GM19467 (cell line): ENCODE measurements around the gene ADAMTS8.
"Not testable (repeated sequence)": the region's sequence is repeated elsewhere in the genome, so short reads cannot be mapped to it uniquely, and the experiment has no call there.

Experiments used
- ATAC-seq: cut with Tn5 transposase; IDR thresholded peaks from one replicate; pipeline ENCODE4 v1.9.1; 2021; ENCODE audit warnings: mild to moderate bottlenecking, moderate library complexity; ENCODE audit not compliant: unreplicated experiment

The ADAMTS8 gene

GRCh38 chr11:130441719-130442118 is 13.3 kb upstream of the ADAMTS8 start:
- ATAC-seq = no peak

- no peak for ATAC-seq
Measured at GRCh38 chr11:130439876-130440275, 11.5 kb upstream of the ADAMTS8 start.

- no peak for ATAC-seq
Measured at GRCh38 chr11:130439160-130439519, 10.7 kb upstream of the ADAMTS8 start.

DNA sequence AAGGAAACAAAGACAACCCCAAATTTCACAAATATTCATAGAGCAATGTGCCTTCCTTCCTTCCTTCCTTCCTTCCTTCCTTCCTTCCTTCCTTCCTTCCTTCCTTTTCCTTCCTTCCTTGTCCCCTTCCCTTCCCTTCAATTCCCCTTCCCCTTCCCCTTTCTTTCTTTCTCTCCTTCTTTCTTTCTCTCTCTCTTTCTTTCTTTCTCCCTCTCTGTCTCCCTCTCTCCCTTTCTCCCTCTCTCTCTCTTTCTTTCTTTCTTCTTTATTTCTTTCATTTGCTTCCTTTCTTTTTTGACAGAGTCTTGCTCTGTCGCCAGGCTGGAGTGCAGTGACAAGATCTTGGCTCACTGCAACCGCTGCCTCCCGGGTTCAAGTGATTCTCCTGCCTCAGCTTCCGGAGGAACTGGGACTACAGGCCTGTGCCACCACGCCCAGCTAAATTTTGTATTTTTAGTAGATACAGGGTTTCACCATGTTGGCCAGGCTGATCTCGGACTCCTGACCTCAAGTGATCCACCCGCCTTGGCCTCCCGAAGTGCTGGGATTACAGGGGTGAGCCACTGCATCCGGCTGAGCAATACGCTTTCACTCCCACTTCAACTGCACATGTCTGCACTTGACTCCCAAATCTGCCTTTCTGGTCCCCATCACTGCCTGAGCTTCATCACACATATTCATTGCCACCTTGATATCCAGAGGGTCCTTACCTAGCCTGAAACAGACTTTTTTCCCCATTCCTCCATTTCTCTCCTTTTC is 10.2 kb upstream of the ADAMTS8 start:
- not testable (repeated sequence) for ATAC-seq

DNA sequence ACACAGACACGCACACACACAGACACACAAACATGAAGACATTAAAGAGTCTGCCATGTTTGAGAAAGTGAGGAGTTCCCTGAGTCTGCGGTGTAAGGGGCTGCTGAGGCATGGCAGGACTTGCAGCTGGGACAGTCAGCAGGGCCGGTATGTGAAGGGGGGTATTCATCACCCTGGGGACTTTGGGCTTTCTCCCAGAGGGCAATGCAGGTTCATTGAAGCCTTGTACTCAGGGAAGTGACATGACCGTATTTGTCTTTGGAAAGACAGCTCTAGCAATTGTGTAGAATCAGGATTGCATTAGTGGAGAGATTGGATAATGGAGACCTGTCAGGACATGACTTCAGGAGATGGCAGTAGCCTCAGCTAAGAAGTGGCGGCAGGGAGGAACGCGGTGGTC is 9.4 kb upstream of the ADAMTS8 start:
- no peak for ATAC-seq

DNA sequence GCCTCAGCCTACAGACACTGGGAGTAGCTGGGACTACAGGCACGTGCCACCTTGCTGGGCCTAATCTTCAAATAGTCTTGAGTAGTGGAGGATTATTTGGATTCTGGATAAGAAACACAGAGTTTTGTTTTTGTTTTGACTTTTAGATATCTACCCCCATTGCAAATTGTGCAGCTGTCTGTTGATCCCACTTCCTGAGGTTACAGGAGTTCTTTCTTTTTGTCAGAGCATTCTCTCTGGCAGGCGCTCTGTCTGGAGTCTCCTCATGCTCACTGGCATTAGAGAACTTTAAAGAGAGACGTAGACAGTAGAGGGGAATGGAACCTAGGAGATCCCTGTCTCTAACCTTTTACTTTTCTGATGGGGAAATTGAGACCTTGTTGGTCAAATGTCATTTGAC is 7.8 kb upstream of the ADAMTS8 start:
- ATAC-seq = no peak

DNA sequence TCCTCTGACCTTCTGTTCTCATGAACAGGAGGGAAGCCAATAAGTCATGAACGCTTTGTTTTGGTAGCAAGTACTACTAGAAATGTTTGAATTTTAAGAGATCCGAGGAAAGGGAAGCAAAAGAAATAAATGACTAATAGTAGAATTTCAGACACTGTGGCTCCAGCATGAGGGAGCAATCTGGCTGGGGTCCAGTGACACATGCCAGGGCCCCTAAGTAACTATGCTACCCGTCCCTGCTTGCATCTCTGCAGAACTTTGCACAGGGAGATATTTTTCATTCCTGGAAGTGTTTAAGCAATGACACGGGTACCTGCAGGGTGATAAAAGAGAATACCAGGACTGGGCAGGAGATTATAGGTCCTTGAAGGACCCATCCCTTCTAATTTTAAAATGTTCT is 7.3 kb upstream of the ADAMTS8 start:
- ATAC-seq = no peak

DNA sequence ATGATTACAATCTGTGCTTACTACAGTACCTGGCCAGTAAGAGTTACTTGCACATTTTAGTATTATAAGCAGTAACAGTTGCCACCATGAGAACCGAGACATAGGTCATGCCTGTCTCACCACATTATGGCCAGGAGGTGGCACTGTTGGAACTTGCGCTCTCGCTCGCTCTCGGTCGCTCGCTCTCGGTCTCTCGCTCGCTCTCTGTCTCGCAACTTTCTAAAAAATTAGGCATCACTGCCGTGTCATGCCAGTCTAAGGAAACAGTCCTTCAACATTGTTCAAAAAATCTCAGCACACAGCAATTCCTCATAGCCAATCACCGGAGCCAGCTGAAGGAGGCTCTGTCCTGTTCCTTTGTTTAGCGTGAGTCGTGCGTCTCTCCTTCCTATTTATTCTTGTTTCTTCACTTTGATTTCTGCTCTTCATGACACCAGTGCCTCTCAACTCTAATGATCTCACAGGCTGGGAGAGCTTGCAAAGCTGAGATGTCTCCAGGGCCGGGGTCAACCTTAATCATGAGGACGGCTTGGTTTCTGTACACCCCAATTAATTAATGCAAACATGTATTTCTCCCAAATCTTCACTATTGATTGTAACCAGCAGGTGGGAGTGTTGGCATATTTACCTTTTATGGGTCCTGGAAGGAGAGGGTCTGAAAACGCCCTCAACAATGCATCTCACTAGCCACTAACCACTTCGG is 6.3 kb upstream of the ADAMTS8 start:
- ATAC-seq = peak; percentile 76

GRCh38 chr11:130433357-130433756 is 4.9 kb upstream of the ADAMTS8 start:
- no peak for ATAC-seq

DNA sequence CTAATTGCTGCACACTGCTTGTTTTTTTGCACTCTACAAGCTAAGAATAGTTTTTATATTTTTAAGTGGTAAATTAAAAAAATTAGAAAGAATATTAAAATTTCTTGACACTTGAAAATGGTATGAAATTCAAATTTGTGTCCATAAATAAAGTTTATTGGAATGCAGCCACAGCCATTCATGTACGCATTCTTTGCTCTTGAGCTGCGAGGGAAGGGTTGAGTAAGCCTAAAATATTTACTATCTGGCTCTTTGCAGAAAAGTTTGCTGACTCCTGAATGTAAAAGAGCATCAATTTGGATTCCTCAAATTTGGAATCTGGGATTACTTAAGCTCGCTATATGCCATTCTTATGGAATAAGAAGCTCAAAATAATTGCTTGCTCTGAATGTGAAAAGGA is 3.4 kb upstream of the ADAMTS8 start:
- ATAC-seq = no peak

GRCh38 chr11:130431331-130431773 is 2.9 kb upstream of the ADAMTS8 start:
- peak; percentile 48 for ATAC-seq

DNA sequence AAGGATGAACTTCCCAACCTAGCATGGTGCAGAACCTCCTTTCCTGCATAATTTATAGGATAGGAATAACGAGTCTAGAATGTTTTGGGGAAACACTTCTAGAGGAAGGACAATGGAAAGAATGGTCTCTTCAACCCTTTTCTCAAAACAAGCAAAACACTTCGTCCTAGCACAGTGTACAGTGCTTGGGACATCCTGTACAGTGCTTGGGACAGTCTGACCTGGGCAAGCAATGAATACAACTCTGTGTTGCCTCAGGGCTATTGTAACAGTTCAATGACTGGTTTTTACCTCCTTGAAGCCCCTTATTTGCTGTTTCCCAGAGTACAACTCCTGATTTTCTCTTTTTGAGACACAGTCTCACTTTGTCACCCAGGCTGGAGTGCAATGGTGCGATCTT is 1.6 kb upstream of the ADAMTS8 start:
- ATAC-seq = no peak

- no peak for ATAC-seq
Measured at GRCh38 chr11:130429120-130429681, 792 bp upstream of the ADAMTS8 start.

DNA sequence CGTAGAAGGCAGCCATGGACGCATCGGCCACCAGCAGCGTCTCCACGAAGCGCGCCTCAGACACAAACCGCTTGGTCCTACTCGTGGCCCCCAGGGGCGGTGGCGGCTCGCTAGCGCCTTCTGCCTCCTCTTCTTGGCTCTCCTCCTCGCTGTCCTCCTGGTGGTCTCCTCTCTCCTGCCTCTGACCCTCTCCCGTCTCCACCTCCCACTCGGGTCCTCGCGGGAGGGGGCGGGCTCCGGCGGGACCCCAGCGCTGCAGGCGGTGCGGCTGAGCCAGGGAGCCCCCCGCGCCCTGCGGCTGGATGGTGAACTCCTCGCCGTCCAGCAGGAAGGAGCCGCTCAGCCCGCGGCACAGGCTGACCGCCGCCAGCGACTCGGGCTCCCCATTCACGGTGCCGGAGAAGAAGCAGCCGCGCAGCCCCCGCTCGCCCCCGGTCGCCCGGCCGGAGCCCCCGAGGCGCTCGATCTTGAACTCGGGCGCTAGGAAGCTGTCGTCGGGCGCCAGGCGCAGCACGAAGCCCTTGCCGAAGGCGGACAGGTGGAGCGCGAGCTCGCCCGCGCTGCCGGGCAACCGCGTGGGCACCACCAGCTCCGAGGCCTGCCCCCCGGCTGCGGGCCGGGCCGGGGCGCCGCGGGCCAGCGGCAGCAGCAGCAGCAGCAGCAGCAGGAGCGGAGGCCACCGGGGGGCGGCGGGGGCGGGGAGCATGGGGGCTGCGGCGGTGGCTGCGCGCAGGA is 661 bp downstream of the ADAMTS8 start:
- no peak for ATAC-seq

GRCh38 chr11:130426837-130427341 is 1.5 kb downstream of the ADAMTS8 start:
- no peak for ATAC-seq

DNA sequence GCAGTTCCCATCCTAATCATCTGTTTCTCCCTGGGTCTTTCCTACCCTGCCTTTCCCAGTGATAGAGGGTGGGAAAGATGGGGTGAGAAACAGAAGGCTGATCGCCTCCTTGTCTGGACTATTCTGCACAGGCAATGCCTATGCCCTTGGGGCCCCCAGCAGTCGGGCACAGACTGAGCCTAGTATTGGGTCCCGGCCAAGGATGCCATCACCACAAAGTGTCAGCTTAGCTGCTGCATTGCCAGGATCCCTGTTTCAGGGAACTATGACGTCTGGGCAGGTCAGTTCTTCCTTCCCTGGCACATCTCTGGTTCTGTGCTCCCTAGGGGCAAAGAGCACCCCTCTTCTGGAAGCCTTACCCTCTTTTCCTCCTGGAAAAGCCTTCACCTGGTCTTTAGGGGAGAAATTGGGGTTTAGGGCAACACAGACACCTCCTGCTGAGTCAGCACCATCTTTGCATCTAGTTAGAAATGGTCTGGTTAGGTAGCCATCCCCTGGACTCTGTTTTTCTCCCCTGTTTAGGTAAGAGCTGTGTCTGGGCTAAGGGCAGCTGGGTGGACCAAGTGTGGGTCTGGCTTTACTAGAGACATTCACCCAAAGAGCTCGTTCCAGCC is 2.1 kb downstream of the ADAMTS8 start:
- ATAC-seq = no peak

- no peak for ATAC-seq
Measured at GRCh38 chr11:130425156-130425555, 3.3 kb downstream of the ADAMTS8 start.

DNA sequence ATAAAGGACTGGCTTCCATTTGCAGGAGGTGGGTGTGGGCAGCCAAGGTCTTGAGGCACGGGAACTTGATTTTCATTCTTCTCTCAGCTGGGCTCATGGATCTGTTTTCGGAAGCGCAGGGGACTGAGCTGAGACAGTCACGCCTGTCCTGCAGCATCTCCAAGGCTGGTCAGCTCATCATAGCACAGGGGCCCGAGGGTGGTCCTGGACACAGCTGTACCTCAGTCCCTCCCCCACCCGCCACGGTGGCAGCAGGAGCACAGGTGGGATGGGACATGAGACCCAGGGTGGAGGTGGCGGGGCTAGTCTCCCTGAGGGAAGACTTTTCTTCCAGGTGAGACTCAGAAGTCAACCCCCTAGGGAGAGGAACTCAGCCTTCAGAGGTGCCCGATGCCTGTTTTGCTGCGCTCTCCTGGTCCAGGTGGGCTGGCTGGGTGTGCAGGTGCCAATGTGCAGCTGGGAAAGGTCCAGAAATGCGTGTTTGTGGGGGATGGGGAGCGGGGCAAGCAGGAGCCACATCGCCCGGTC is 3.7 kb downstream of the ADAMTS8 start:
- no peak for ATAC-seq

DNA sequence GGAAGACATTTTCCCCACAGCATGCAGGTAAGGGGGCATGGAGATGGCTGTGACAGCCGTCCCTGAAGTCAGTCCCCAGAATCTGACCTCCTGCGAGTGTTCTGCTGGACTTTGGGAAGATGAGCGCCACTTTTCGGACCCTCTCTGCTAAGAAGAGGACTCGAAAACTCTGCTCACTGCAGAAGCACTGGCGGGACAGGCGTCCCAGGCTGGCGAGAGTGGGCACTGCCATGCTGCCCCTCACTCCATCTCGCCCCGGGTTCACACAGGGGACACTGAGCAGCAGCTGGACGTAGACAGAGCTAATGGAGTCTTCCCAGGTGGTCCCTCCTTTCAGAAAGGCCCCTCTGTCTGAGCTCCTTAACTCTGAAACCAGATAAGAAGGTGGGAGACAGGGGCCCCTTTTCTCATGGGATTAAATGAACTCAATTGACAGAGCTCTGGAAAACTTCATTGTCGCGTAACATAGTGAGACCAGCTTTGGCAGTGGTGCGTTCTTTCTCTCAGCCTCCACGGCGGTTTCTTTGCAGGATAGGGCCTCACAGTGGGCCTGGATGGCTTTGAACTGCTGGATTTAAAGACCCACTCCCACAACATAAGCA is 4.8 kb downstream of the ADAMTS8 start:
- ATAC-seq = no peak
